Measurements from ENCODE around the gene ST3GAL5. TPM values are rescaled to one million over a fixed set of nuclear protein-coding genes. Genes with fewer than 3 reads are reported as not detected.

The ST3GAL5 gene
- total and polyA plus RNA-seq, 2 of the 8 experiments (the other 6 are each of a cell fraction or from before 2014, with no cell fraction given), result 1.9 to 4.5 TPM

GRCh38 chr2:85865539-85866164 lies 23.1 kb downstream of the ST3GAL5 start:
- Histone ChIP-seq H3K9me3 (ENCODE audit: insufficient read depth in 2 of 2, low read depth in 1 of 2, low read length in 1 of 2) (no peaks in the 10 kb centered on the region), H4K20me1 (replicated peaks in 1 of 2; ENCODE audit: control insufficient read depth in 1 of 2, insufficient read depth in 2 of 2, low read length in 2 of 2) (no peaks in the 10 kb centered on the region), H3K18ac (ENCODE audit: extremely low read depth, low read length) (no peak overlapping the region), H4K91ac (replicated peaks; ENCODE audit: insufficient read length, low read length) (no peak overlapping the region), H3K23me2 (ENCODE audit: low read depth, low read length) (no peaks in the 10 kb centered on the region), H3K9ac (replicated peaks in 1 of 4; ENCODE audit: extremely low read depth in 1 of 4, low read depth in 3 of 4, low read length in 3 of 4) (no peak overlapping the region), H2BK20ac (ENCODE audit: low read length) (no peak overlapping the region), H2BK12ac (ENCODE audit: low read depth, low read length) (no peak overlapping the region), H3K14ac (ENCODE audit: insufficient read length) (no peak overlapping the region), H3K27ac (ENCODE audit: low read depth, low read length) (no peak overlapping the region), H2BK15ac (ENCODE audit: low read length) (no peak overlapping the region), H3K4me1 (replicated peaks in 1 of 4; ENCODE audit: control insufficient read depth in 3 of 4, insufficient read depth in 4 of 4, low read length in 3 of 4) (peaks cover 0 to 2% (median 0%) of the 10 kb centered on the region in 4 experiments; a peak in 1 of 7 replicates), H3K36me3 (ENCODE audit: control insufficient read depth in 2 of 4, insufficient read depth in 4 of 4, low read length in 3 of 4) (no peaks in the 10 kb centered on the region), H3K79me1 (ENCODE audit: low read depth, low read length) (no peaks in the 10 kb centered on the region), H4K8ac (ENCODE audit: extremely low read depth, insufficient read depth, low read length) (no peak overlapping the region), H3K56ac (replicated peaks; ENCODE audit: insufficient read length, low read depth, low read length) (no peak overlapping the region), H2AFZ (ENCODE audit: low read length) (no peak overlapping the region), H3K23ac (ENCODE audit: insufficient read length) (no peak overlapping the region), H2BK5ac (ENCODE audit: low read depth, low read length) (no peak overlapping the region), H3K4me3 (ENCODE audit: extremely low read depth in 1 of 4, insufficient read depth in 2 of 4, low read depth in 3 of 4, low read length in 4 of 4) (no peak overlapping the region), H3K27me3 (replicated peaks in 1 of 4; ENCODE audit: control insufficient read depth in 3 of 4, extremely low read depth in 1 of 4, insufficient read depth in 3 of 4, low read length in 3 of 4) (no peaks in the 10 kb centered on the region), H2AK5ac (ENCODE audit: low read depth, low read length) (no peak overlapping the region), H4K5ac (ENCODE audit: insufficient read length, low read depth, low read length) (no peak overlapping the region), H3K4ac (replicated peaks; ENCODE audit: insufficient read length, low read depth, low read length) (no peak overlapping the region), H2BK120ac (replicated peaks; ENCODE audit: low read depth, low read length) (no peak overlapping the region), H3K4me2 (ENCODE audit: insufficient read depth in 1 of 2, low read depth in 2 of 2, low read length in 2 of 2) (no peak overlapping the region), H3K79me2 (ENCODE audit: control insufficient read depth in 1 of 2, insufficient read depth in 2 of 2, low read length in 2 of 2) (no peaks in the 10 kb centered on the region)
- no peak for DNase-seq (ENCODE audit: low read depth in 1 of 2, low spot score in 2 of 2)
- 86% methylated on average over 6 of the region's 6 CpGs; no CpG with 5 or more reads in 1 of the 2 experiments for WGBS, 2 experiments (ENCODE audit: extremely low coverage in 1 of 2, insufficient coverage in 1 of 2, insufficient read length in 1 of 2, insufficient replicate concordance in 2 of 2, low coverage in 1 of 2, low lambda C conversion rate in 2 of 2, missing lambda C conversion rate in 1 of 2)
- ChIA-PET CTCF (ENCODE audit: partially characterized antibody) (interaction anchor here (0.7 to 2.0 kb wide), 7 partner anchors 8 to 52 kb away, joined by 3 to 5 read pairs (median 4); no protein-coding TSS in a partner anchor), POLR2A (ENCODE audit: partially characterized antibody) (no interaction called here)
- no peak for TF ChIP-seq EZH2 (IDR thresholded peaks at IDR 0.05; ENCODE audit: low read depth, low read length, severe bottlenecking)
- TF ChIP-seq YY1 (IDR thresholded peaks at IDR 0.05; ENCODE audit: low read depth, low read length), result no peak
- TF ChIP-seq TCF12 (IDR thresholded peaks at IDR 0.05; ENCODE audit: low read depth, low read length), result no peak
- TF ChIP-seq JUN (IDR thresholded peaks at IDR 0.05; ENCODE audit: low read depth, low read length), result no peak
- TF ChIP-seq KDM4A (IDR thresholded peaks at IDR 0.05; ENCODE audit: low read depth, low read length, severe bottlenecking), result no peak
- no peak for TF ChIP-seq CBX5 (IDR thresholded peaks at IDR 0.05; ENCODE audit: low read depth, low read length)
- TF ChIP-seq BRCA1 (IDR thresholded peaks at IDR 0.05; ENCODE audit: low read depth, low read length), result no peak
- TF ChIP-seq TAF1 (IDR thresholded peaks at IDR 0.05; ENCODE audit: low read depth, low read length), result no peak
- no peak for TF ChIP-seq ASH2L (IDR thresholded peaks at IDR 0.05; ENCODE audit: low read length)
- no peak for TF ChIP-seq CTCF (IDR thresholded peaks at IDR 0.05; ENCODE audit: control extremely low read depth in 1 of 3, insufficient read depth in 1 of 3, low read depth in 1 of 3, low read length in 3 of 3)
- no peak for TF ChIP-seq SP4 (IDR thresholded peaks at IDR 0.05; ENCODE audit: low read length)
- no peak for TF ChIP-seq EGR1 (IDR thresholded peaks at IDR 0.05; ENCODE audit: borderline replicate concordance, low read depth, low read length)
- no peak for FAIRE-seq

Measured in H1 (cell line).